IPS DF 6.9 (cell line): Measurements from ENCODE around the gene INTS1.
"Not testable (repeated sequence)": the region's sequence is repeated elsewhere in the genome, so short reads cannot be mapped to it uniquely, and the experiment has no call there.

Experiments used
- DNase-seq: peaks from one replicate; pipeline ENCODE4 v3.0.0-alpha.2; 2013; ENCODE audit warnings: low read depth, low spot score
- H3K27ac ChIP-seq: one replicate; pipeline ENCODE4 v1.5.1; 2013; ENCODE audit warnings: low read length, control low read depth
- H3K27me3 ChIP-seq: 2 replicates; pipeline ENCODE4 v1.6.1; 2013; ENCODE audit warnings: mild to moderate bottlenecking, low read length; ENCODE audit not compliant: control insufficient read depth, insufficient read depth
- H3K36me3 ChIP-seq: 2 replicates; pipeline ENCODE4 v1.6.1; 2013; ENCODE audit warnings: low read length; ENCODE audit not compliant: control insufficient read depth, insufficient read depth
- H3K4me1 ChIP-seq: 2 replicates; pipeline ENCODE4 v1.6.1; 2013; ENCODE audit warnings: low read length; ENCODE audit not compliant: control insufficient read depth, insufficient read depth
- H3K4me3 ChIP-seq: 2 replicates; pipeline ENCODE4 v1.5.1; 2013; ENCODE audit warnings: mild to moderate bottlenecking, low read length
- H3K9me3 ChIP-seq: 2 replicates; pipeline ENCODE4 v1.6.1; 2013; ENCODE audit warnings: low read length, inconsistent platforms; ENCODE audit not compliant: control insufficient read depth, insufficient read depth
- WGBS: extraction: QIAGEN DNeasy Blood & Tissue Kit; methylation state at CpG from one replicate; pipeline ENCODE4 v1.1.7; 2013; ENCODE audit warnings: mixed read lengths, missing lambda C conversion rate; ENCODE audit not compliant: insufficient read length, insufficient coverage; 5-methylcytosine and 5-hydroxymethylcytosine counted together

The INTS1 gene

GRCh38 chr7:1529383-1530116 lies 25.4 kb upstream of the INTS1 start:
- peaks cover 10% of the 10 kb centered on the region for H3K4me1 ChIP-seq
- no peak overlapping the region for H3K27ac ChIP-seq
- no peak for DNase-seq
- WGBS: no CpG with 5 or more reads among the region's 21 CpGs
- no peak overlapping the region for H3K4me3 ChIP-seq
- H3K36me3 ChIP-seq: no peaks in the 10 kb centered on the region
- H3K9me3 ChIP-seq: no peaks in the 10 kb centered on the region
- H3K27me3 ChIP-seq: no peaks in the 10 kb centered on the region

DNA sequence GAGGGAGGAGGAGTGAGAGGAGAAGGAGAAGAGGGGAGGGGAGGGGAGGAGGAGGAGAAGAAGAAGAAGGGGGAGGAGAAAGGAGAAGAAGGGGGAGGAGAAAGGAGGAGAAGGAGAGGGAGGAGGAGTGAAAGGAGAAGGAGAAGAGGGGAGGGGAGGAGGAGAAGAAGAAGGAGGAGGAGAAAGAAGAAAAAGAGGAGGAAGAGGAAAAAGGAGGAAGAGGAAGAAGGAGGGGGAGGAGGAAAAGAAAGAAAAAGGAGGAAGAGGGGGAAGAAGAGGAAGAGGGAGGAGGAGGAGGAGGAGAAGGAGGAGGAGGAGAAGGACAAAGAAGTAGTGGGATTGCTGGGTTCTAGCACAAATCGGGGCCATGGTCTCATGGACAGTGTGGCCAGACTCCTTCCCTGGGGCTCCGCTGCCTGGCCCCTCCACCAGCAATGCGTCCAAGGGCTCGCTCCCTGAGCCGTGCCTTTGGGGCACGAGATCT lies 22.1 kb upstream of the INTS1 start:
- no CpG with 5 or more reads among the region's 6 CpGs for WGBS
- Histone ChIP-seq H3K36me3 (no peaks in the 10 kb centered on the region), H3K4me3 (no peak overlapping the region), H3K9me3 (no peaks in the 10 kb centered on the region), H3K27me3 (no peaks in the 10 kb centered on the region), H3K4me1 (peaks cover 3% of the 10 kb centered on the region), H3K27ac (no peak overlapping the region)
- DNase-seq: no peak

GRCh38 chr7:1525409-1525808 lies 21.2 kb upstream of the INTS1 start:
- no CpG with 5 or more reads among the region's 6 CpGs for WGBS
- H3K4me3 ChIP-seq: no peak overlapping the region
- no peaks in the 10 kb centered on the region for H3K36me3 ChIP-seq
- no peaks in the 10 kb centered on the region for H3K9me3 ChIP-seq
- H3K27ac ChIP-seq: no peak overlapping the region
- no peak for DNase-seq
- 0 out of 2 replicates have a peak, but pooled peaks cover 2% of the 10 kb centered on the region for H3K4me1 ChIP-seq
- H3K27me3 ChIP-seq: no peaks in the 10 kb centered on the region

GRCh38 chr7:1523844-1524243 lies 19.7 kb upstream of the INTS1 start:
- no peak overlapping the region for H3K4me3 ChIP-seq
- H3K27me3 ChIP-seq: no peaks in the 10 kb centered on the region
- H3K27ac ChIP-seq: no peak overlapping the region
- no peaks in the 10 kb centered on the region for H3K36me3 ChIP-seq
- WGBS: no CpG with 5 or more reads among the region's 17 CpGs
- H3K4me1 ChIP-seq: 0 out of 2 replicates have a peak, but pooled peaks cover 2% of the 10 kb centered on the region
- H3K9me3 ChIP-seq: no peaks in the 10 kb centered on the region
- DNase-seq: no peak

DNA sequence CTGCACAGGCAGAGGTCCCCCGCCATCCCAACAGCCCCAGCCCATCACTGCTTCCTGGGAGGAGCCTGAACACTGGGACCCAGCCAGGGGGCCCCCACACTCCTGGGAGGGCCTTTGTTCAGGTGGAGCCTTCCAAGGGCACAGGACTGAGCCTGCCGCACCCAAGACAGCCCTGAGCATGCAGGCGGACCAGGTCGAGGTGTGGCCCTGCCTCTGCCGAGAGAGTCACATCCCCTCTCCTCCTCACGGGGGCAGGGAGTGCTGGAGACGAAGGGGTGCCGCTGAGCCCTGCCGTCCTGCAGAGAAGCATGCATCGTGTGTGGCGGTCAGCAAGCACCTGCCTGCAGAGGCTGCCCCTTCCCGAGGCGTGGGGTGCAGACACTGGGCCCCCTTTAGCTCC lies 19.0 kb upstream of the INTS1 start:
- Histone ChIP-seq H3K36me3 (no peaks in the 10 kb centered on the region), H3K4me3 (no peak overlapping the region), H3K27me3 (no peaks in the 10 kb centered on the region), H3K4me1 (0 out of 2 replicates have a peak, but pooled peaks cover 2% of the 10 kb centered on the region), H3K27ac (no peak overlapping the region), H3K9me3 (no peaks in the 10 kb centered on the region)
- no peak for DNase-seq
- WGBS: no CpG with 5 or more reads among the region's 13 CpGs

DNA sequence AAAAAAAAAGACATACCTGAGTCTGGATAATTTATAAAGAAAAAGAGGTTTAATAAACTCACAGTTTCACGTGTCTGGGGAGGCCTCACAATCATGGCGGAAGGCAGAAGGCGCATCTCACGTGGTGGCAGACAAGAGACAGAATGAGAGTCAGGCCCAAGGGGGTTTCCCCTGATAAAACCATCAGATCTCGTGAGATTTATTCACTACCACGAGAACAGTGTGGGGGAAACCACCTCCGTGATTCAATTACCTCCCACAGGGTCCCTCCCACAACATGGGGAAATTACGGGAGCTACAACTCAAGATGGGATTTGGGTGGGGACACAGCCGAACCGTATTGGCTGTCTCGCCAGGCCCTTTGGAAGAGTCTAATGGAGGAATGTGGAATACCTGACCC lies 17.3 kb upstream of the INTS1 start:
- Histone ChIP-seq H3K27ac (no peak overlapping the region), H3K4me1 (0 out of 2 replicates have a peak, but pooled peaks cover 2% of the 10 kb centered on the region), H3K36me3 (no peaks in the 10 kb centered on the region), H3K9me3 (no peaks in the 10 kb centered on the region), H3K4me3 (no peak overlapping the region), H3K27me3 (no peaks in the 10 kb centered on the region)
- DNase-seq: no peak
- no CpG with 5 or more reads among the region's 11 CpGs for WGBS

DNA sequence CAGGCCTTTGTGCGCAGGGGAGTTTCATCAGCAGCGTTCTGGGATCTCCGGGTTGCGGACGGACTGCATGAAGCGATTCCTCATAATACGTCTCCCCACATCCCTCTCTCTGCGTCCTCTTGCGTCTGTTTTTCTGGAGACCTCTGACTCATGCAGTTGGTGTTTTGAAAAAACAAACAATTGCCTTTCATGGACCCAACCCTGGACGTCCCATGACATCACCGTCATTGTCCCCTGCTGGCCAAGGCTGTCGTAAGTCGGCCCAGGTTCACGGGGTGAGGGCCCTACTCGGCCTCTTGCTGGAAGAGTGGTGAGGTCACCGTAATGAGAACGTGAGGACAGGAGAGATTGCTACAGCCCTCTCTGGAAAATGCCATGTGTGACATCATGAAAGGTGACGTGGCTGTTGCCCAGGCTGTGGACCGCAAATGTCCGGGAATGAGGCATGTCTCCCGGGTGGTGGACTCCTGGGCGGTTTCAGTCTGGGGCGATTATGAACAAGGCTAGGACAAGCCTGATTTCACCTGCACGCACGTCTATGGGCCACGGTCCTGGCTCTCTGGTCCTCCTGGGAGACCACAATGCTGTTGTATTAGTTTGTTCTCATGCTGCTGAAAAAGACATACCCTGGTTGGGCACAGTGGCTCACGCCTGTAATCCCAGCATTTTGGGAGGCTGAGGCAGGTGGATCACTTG lies 16.5 kb upstream of the INTS1 start:
- Histone ChIP-seq H3K4me3 (no peak overlapping the region), H3K4me1 (0 out of 2 replicates have a peak, but pooled peaks cover 2% of the 10 kb centered on the region), H3K27me3 (no peaks in the 10 kb centered on the region), H3K9me3 (no peaks in the 10 kb centered on the region), H3K27ac (no peak overlapping the region), H3K36me3 (no peaks in the 10 kb centered on the region)
- no CpG with 5 or more reads among the region's 27 CpGs for WGBS
- DNase-seq: no peak

DNA sequence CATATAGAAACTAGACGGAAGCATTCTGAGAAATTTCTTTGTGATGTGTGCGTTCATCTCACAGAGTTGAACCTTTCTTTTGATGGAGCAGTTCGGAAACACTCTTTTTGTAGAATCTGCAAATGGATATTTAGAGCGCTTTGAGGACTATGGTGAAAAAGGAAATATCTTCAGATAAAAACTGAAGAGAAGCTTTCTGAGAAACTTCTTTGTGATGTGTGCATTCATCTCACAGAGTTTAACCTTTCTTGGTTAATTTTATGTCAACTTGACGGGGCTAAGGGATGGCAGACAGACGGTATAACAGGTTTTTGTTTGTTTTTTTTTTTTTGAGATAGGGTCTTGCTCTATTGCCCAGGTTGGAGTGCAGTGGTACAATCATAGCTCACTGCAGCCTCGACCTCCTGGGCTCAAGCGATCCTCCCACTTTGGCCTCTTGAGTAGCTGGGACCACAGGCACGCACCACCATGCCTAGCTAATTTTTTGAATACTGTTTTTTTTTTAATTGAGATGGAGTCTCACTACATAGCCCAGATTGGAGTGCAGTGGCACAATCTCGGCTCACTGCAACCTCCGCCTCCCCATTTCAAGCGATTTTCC lies 15.2 kb upstream of the INTS1 start:
- not testable (repeated sequence) for H3K4me3 ChIP-seq, H3K4me1 ChIP-seq, H3K9me3 ChIP-seq, H3K27ac ChIP-seq, DNase-seq, H3K36me3 ChIP-seq, H3K27me3 ChIP-seq
- WGBS: no CpG with 5 or more reads among the region's 12 CpGs

DNA sequence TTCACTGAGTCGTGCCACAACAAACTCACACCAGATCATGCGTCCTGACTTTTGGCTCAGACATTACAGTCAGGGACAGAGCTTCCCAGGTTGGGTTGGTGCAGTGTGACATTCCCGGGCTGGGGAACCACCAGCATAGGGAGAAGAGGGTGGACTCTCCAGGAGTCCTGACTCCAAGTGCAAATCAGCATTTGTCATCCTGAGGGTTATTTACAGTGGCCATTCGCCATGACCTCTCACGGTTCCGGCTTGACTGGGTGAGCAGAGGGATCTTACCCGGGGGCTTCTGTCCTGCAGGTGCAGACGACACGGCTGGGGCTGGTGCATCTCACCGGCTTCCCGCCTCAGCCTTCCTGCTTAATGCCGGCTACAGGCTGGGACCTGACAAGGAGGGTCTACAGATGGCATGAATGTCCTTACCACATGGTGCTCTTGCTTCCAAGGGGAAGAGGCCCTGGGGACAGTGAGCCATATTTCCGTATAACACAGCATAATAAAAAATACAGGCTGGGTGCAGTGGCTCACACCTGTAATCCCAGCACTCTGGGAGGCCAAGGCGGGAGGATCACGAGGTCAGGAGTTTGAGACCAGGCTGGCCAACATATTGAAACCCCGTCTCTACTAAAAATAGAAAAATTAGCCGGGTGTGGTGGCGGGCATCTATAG lies 12.5 kb upstream of the INTS1 start:
- Histone ChIP-seq H3K27me3 (no peaks in the 10 kb centered on the region), H3K4me1 (no peaks in the 10 kb centered on the region; the same call in 1 of the 2 replicates), H3K27ac (no peak overlapping the region), H3K36me3 (no peaks in the 10 kb centered on the region), H3K4me3 (no peak overlapping the region), H3K9me3 (no peaks in the 10 kb centered on the region)
- no CpG with 5 or more reads among the region's 18 CpGs for WGBS
- no peak for DNase-seq

DNA sequence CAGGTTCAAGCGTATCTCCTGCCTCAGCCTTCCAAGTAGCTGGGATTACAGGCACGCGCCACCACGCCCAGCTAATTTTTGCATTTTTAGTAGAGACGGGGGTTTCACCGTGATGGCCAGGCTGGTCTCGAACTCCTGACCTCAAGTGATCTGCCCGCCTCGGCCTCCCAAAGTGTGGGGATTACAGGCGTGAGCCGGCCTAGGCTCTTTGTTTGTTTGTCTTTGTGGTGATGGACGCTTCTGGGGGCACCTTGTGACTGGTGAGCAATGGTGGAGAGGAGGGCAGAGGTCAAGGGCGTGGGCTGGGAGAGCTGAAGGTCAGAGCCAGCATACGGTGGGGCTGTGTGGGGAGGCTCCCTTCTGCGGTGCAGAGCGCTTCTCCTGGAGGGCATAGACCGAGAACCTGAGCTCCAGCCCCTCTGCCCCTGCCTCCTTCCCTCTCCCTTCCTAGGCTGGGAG lies 11.3 kb upstream of the INTS1 start:
- not testable (repeated sequence) for H3K27ac ChIP-seq, H3K9me3 ChIP-seq, H3K4me3 ChIP-seq, H3K27me3 ChIP-seq, H3K4me1 ChIP-seq, H3K36me3 ChIP-seq, DNase-seq
- no CpG with 5 or more reads among the region's 17 CpGs for WGBS
